SHP77 (cell line): Measurements from ENCODE around the gene COL4A4.

ENCODE experiments used
- DNase-seq, 2 experiments: peaks; one replicate each; lab custom pipeline; 2025; lab: John Stamatoyannopoulos, UW

COL4A4 gene

DNA sequence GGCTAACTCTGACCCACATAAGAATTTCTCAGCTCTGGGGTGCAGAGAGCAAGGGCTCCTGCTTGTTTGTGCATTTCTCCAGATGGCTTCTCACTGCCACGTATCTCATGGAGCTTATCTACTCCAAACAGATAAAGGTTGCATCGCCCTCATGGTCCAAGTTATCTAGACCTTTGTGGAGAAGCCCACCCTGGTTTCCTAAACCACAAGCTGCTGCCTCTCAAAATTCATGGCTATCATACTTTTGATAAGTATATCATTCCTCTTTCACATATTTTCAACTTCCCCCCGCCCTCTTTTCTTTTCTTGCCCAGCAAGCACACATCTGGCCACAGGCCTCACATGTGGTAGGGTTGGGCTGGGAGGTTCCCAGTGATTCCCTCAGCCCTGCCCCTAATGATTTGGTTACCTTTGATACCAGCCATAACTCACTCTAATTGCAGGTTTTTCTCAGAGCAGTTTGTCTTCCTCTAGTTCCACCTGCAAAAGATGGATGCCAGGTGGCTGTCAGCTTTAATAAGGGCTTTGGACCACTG is 182.1 kb downstream of the COL4A4 start:
- no peak for DNase-seq

DNA sequence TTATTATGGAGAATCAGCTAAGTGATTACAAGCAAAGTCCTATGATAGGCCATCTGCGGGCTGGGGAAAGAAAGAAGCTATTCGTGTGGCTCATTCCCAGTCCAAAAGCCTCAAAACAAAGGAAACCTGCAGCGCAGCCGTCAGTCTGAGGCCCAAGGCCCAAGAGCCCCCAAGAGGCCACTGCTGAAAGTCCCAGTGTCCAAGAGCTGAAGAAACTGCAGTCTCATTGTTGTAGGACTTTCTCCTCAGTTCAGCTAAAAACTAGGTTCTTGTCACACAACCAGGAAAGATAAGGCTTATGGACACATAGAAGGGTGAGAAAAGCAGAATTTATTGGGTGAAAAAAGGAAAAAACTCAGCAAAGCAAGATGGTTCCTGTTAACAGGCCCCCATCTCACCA is 185.0 kb downstream of the COL4A4 start:
- DNase-seq: no peak

DNA sequence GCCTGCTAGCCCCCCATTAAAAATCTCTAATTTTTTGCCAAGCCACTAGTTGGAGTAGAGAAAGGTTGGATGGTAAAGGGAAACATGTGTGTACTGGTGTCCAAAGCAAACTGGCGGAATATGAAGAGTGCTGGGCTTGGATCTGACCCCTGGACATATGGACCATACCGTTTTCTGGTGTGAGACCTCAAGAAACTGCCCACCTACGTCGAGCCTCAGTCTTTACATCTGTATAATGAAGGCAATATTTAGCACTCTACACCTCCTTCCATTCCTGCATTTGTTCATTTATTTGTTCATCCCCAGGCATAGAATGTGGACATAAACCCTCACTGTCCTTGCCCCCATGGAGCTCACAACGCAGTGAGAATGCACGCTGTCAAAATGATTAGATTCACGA is 185.7 kb downstream of the COL4A4 start:
- no peak for DNase-seq

DNA sequence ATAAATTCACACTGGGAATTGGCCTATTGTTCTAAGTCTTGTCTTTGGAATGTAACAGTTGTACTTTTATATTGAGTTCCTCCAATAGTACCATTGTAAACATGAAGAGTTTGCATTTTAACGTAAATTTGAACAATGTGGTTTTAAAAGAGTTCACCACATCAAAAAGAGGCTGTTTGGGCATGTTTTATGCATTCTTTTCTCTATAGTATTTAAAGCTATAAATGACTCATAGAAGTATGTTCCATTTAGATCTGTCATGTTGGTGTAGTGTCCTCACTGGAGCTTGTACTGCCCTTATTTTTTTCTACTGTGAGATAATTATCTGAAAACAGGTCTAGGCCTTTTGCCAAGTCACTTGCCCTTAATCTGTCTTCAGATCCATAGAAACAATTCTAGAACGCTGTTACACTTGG is 186.2 kb downstream of the COL4A4 start:
- no peak for DNase-seq

DNA sequence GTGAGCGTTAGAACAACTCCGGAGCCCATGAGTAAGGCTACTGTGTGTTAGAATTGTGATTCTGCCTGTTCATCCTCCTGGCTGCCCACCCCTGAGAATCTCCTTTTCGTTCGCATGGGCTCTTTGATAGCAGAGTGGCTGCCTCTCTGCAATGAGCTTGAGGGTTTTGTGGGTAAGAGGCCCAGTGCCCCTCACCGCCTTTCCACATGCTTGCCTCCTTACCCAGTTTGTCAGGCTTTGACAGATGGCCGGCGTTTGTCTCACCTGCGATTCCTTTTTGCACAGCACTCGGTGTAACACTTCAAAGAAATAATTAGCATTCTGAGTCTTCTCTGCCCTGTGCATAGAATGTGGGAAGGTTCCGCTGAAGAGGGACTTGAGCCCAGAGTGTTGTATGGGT is 190.2 kb downstream of the COL4A4 start:
- DNase-seq: no peak

DNA sequence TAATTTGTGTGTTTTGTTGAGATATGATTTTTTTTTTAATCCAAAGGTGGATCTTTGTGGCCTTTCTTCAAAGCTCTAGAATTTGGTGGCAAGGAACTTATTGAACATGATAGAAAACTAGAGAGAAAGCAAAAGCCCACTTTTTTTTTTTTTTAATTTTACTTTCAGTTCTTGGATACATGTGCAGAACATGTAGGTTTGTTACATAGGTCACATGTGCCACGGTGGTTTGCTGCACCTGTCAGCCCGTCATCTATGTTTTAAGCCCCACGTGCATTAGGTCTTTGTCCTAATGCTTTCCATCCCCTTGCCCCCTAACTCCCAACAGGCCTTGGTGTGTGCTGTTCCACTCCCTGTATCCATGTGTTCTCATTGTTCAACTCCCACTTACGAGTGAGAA is 192.2 kb downstream of the COL4A4 start:
- DNase-seq: no peak

DNA sequence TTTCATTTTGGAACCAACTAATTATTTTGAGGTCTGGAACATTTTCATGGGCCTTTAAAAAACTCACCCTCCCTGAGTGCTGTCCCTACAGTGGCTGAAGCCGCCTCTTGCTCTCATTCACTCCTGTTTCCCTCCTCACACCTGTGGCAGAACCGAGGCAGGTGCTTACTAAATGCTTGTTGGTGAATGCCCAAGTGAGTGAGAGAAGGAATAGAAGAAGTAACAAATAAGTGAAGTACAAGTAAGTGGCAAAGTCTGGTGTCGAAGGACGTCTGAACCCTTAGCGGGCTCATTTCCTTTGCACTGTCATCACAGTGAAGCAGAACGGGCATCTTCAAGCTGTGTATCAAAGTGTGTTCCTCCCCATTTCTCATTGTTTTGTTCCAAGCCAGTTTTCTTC is 192.9 kb downstream of the COL4A4 start:
- no peak for DNase-seq

DNA sequence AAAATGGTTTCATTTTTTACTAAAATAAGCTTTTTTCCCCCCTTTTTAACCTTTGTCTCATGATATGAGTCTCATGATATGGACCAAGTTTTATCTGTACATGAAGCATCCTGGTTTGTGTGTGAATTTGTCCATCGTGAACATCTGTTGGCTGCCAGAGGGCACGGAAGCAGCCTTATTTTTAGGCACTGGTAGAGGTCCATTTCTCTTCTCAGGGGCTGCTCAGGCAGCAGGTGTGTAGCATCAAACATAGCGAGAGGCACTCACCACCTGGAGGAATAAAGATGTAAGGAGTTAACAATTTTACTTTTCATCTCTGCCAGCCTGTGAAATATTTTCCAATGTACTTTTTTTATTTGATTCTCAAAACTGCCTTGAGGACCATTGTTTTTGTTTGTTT is 193.6 kb downstream of the COL4A4 start:
- no peak for DNase-seq

DNA sequence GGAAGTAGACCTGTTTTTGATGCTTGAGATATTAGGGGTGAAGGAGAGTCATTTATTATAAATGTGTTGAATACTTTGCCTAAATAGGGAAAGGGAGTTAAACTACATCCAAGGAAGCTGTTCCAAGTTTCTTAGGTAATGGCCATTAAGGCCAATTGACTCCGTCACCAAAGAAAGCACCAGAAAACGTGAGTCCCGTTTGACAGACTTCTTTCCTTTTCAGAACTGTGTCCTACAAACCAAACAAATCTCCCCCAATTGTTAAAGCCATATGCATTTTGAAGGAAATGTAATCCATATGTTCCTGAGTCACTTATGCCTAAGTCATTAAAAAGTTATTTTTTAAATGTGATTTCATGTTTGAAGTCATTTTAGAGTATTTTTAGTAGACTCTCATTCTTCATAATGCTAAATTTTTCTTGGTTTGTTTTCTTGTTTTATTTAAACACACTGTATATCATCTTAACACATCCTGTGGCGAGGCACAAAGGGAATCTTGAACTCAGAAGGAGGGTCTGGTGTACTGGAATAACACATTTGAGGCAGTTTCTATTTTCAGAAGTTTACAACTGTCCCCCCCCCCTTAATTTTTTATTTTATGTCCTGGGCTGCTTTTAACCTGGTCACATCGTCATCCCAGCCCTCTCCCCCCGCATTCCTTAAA is 194.5 kb downstream of the COL4A4 start:
- DNase-seq: no peak

DNA sequence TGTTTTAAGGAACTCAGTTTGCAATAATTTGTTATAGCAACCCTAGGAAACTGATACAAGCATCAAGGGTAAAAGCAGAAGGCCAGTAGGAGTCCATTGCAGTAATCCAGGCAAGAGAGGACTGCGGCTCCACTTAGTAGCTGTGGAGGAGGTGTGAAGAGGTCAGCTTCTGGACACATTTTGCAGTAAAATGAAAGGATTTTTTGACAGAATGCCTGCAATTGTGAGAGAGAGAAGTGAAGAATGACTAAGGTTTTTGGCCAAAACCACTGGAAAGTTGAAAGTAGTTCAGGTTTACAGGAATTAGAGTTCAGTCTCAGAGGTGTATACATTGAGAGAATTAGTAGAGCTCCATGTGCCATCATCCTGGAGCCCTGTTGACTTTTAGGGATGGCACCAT is 198.6 kb downstream of the COL4A4 start:
- DNase-seq: no peak

DNA sequence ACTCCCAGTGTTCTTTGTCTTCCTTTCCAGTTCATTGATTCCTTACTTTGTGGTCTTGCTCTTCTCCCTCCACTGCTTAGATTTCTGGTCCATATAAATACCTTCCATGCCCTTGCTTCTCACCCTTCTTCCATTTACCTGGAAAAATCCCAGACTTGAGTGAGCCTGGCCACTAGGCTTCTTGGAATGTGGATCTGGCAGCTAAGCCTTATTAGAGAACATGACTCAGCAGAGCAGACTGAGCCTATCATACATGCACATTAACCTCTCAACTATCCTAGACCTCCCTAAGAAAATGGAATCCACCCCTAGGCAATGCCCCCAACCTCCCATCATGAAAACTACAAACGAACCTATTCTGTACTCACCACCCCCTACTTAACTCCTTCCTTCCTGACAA is 200.5 kb downstream of the COL4A4 start:
- DNase-seq: no peak

DNA sequence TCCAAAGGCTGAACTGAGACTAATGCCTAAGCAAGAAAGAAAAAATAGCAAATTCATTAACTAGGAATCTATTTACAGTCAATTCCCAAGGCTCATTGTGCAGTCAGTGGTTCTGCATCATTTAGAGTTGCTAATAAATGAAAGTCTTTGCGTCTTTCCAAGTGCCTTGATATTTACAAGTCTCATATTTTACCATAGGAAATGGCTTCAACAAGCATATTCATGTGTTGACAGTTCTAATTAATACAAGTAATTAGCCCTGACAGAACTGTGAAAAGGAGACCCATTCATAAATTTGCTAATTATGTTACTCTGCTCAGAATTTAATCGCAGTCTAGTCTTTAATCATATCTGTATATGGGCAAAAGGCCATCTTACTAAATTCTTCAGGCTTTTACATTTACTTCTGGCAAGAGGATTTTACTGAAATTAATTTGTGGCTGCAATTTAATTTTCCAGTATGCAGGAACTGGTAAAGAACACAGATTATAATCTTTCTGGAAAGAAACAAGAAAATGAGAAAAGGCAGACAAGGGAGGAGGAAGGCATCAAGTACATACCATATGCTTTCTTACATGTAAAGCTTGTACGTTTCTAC is 201.7 kb downstream of the COL4A4 start:
- DNase-seq: no peak

DNA sequence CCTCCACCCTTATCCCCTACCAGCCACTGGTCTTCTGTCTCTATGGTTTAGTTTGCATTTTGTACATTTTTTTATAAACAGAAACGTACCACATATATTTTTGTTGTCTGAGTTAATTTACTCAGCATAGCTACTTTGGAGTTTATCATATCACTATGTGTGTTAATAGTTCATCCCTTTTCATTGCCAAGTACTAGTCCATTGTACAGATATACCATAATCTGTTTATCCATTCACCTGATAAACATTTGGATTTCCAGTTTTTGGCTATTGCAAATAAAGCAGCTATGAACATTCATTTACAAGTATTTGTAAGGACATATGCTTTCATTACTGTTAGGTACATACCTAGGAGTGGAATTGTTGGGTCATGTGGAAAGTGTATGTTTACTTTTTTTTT is 204.6 kb downstream of the COL4A4 start:
- no peak for DNase-seq

DNA sequence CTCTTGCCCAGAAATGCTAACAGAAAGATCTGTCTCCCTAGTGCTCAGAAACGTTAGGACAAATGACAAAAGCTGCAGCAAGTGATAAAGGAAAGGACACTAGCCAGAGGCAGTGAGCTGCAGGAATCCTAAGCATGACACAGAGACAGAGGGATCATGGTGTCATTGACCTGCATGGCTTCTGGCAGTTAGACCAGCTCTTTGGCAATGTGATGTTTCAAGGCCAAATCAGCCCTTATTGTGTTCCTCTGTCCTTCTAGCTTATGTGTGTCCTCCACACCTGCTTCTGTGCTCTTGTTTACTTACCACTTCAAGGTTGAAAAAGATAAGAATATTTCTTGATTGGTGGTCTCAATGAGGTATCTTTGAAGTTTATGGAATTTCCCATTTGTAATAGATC is 207.3 kb downstream of the COL4A4 start:
- DNase-seq: no peak

DNA sequence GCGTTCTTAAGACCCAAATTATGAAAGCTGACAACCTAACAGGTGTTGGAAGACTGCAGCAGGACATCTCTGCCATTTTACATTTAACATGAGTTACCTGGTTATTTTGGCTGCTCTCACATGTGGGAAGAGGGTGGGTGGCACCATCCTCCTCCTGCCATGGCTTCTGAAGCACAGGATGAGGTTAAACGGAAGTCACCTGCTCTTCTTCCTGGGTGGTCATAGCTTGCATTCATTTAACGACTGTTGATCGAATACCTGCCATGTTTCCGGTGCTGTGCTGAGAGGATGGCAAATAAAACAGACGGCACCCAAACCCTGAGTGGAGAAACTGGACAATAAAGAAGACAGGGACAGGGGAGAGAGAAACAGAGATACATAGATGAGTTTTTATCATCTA is 210.2 kb downstream of the COL4A4 start:
- DNase-seq: no peak

DNA sequence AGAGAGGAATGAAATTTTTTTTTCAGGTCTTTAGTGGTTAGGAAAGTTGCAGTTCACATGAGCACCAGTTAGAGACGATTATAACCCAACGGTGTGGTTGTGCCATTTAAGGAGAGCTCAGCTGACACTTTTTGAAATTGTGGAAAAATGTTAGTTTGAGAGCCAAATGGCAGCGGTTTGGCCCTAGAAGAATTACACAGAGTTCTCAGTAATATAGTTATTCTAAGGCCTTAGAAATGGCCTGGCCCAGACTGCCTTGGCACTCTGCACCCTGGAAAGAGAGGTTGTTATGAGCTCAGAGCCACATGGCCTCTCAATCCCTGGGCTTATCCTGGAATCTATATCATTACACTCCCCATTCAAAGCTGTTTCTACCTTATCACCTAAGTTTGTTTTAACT is 210.8 kb downstream of the COL4A4 start:
- no peak for DNase-seq
